PC-3 (cell line): ENCODE measurements around the gene ARHGAP25.

ENCODE experiments used
- EZH2 ChIP-seq: fragments of 300-600 bp; sonication (generic); IDR thresholded peaks from one replicate; pipeline ENCODE4 v1.6.1; 2017; ENCODE audit warnings: antibody characterized with exemption, mild to moderate bottlenecking, low read length; ENCODE audit not compliant: unreplicated experiment
- EZH2phosphoT487 ChIP-seq: fragments of 300-600 bp; sonication (generic); IDR thresholded peaks from 2 replicates; pipeline ENCODE4 v1.6.1; 2018; ENCODE audit warnings: mild to moderate bottlenecking, antibody characterized with exemption, low read length, borderline replicate concordance
- TF ChIP-seq, protein P1 (sequence below): fragments of 300-600 bp; sonication (generic); conservative IDR thresholded peaks from 2 replicates; pipeline ENCODE4 v1.5.1; 2017; ENCODE audit warnings: antibody characterized with exemption, low read depth, mild to moderate bottlenecking, low read length

DNA sequence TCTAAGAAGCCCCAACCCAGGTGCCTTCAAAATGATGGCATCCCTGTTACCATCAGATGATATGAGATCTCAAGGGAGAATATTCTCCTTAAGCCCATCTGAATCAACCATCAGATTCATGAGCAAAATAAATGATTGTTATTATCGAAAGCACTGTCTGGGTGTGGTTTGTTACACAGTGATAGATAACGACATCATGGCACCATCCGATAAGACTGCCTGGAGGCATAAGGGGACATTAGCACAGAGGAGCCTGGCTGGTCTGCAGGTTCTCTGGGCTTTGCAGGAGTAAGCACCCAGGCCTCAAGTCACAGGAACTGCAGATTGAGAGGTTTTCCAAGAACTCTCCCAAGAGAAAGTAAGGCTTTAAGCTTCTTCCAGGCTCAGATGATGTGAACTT, 120.9 kb downstream of the ARHGAP25 start:
- TF ChIP-seq, protein P1, sequence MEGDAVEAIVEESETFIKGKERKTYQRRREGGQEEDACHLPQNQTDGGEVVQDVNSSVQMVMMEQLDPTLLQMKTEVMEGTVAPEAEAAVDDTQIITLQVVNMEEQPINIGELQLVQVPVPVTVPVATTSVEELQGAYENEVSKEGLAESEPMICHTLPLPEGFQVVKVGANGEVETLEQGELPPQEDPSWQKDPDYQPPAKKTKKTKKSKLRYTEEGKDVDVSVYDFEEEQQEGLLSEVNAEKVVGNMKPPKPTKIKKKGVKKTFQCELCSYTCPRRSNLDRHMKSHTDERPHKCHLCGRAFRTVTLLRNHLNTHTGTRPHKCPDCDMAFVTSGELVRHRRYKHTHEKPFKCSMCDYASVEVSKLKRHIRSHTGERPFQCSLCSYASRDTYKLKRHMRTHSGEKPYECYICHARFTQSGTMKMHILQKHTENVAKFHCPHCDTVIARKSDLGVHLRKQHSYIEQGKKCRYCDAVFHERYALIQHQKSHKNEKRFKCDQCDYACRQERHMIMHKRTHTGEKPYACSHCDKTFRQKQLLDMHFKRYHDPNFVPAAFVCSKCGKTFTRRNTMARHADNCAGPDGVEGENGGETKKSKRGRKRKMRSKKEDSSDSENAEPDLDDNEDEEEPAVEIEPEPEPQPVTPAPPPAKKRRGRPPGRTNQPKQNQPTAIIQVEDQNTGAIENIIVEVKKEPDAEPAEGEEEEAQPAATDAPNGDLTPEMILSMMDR, result no peak
- TF ChIP-seq EZH2phosphoT487 (no peak), EZH2 (no peak)
